GM12878 (cell line): ENCODE data around the gene COL15A1. TPM values are rescaled to one million over a fixed set of nuclear protein-coding genes. Genes with fewer than 3 reads are reported as not detected.
A peak's percentile ranks its signal among the peaks of the same experiment; 100 is the strongest.

ENCODE experiments used
- ATAC-seq: fragments of 200-7000 bp; cut with Tn5 transposase; 3 replicates; pipeline ENCODE4 v1.9.1; 2020; ENCODE audit warnings: mild to moderate bottlenecking, moderate library complexity
- BruUV-seq: library from RNA; stranded (reverse); fragments of 400-500 nt; replicated peaks from 2 replicates; lab custom pipeline; 2021; lab: Mats Ljungman, UMichigan
- CTCF ChIA-PET: fragments of 300-600 bp; sonication (Branson Sonifier 250); formaldehyde crosslinking; extraction: SDS; loops from one replicate; lab custom pipeline; 2021; ENCODE audit warnings: inconsistent platforms; lab: Yijun Ruan, JAX
- POLR2A ChIA-PET: fragments of 350-600 bp; formaldehyde crosslinking; extraction: SDS; loops from one replicate; lab custom pipeline; 2021; ENCODE audit warnings: inconsistent platforms; lab: Charles Lee
- RAD21 ChIA-PET: fragments of 300-600 bp; sonication (Branson Sonifier 250); formaldehyde crosslinking; loops from one replicate; lab custom pipeline; 2023; ENCODE audit warnings: antibody characterized with exemption; ENCODE audit not compliant: unreplicated experiment; lab: Charles Lee
- SMC1A ChIA-PET: fragments of 300-600 bp; sonication (Branson Sonifier 250); formaldehyde crosslinking; loops from one replicate; lab custom pipeline; 2023; ENCODE audit not compliant: unreplicated experiment, uncharacterized antibody; lab: Charles Lee
- DNase-seq: peaks from one replicate; pipeline ENCODE4 v3.0.0-alpha.2; 2011; ENCODE audit warnings: low read depth, low spot score
- FAIRE-seq: peaks from 3 replicates; lab custom pipeline; 2011; peaks lifted over from hg19 to GRCh38; lab: Jason Lieb, UNC
- H2AFZ ChIP-seq: 2 replicates; pipeline ENCODE4 v1.6.0; 2011; ENCODE audit warnings: low read depth, low read length, control low read depth; ENCODE audit not compliant: control insufficient read depth
- H3K27ac ChIP-seq: 2 replicates; pipeline ENCODE4 v1.5.1; 2011; ENCODE audit warnings: control low read depth; ENCODE audit not compliant: control insufficient read depth, insufficient read depth
- H3K27me3 ChIP-seq, 2 experiments: replicated peaks in 1 of 2; 2 replicates each; pipeline versions ENCODE4 v1.6.0 to v1.6.1; 2011; ENCODE audit warnings: low read length in 1 of 2; ENCODE audit not compliant: control insufficient read depth in 2 of 2, insufficient read depth in 2 of 2
- H3K36me3 ChIP-seq, 2 experiments: 2 replicates each; pipeline ENCODE4 v1.5.1; 2011; ENCODE audit warnings: low read length in 1 of 2; ENCODE audit not compliant: control insufficient read depth in 2 of 2, insufficient read depth in 2 of 2
- H3K4me1 ChIP-seq: 2 replicates; pipeline ENCODE4 v1.6.1; 2011; ENCODE audit warnings: mild to moderate bottlenecking, low read length, moderate library complexity, mixed read lengths; ENCODE audit not compliant: control insufficient read depth, insufficient read depth
- H3K4me2 ChIP-seq: 2 replicates; pipeline ENCODE4 v1.6.0; 2011; ENCODE audit warnings: control low read depth; ENCODE audit not compliant: control insufficient read depth, insufficient read depth
- H3K4me3 ChIP-seq: fragments of 200-600 bp; sonication (generic); 2 replicates; pipeline ENCODE4 v1.5.1; 2016
- H3K79me2 ChIP-seq: 2 replicates; pipeline ENCODE4 v1.6.0; 2011; ENCODE audit warnings: low read length; ENCODE audit not compliant: control insufficient read depth, insufficient read depth
- H3K9ac ChIP-seq: 2 replicates; pipeline ENCODE4 v1.8.0; 2011; ENCODE audit warnings: low read length, control low read depth, mixed read lengths; ENCODE audit not compliant: control insufficient read depth, insufficient read depth
- H3K9me3 ChIP-seq: replicated peaks from 3 replicates; pipeline ENCODE4 v1.5.1; 2011; ENCODE audit warnings: mild to moderate bottlenecking, low read length; ENCODE audit not compliant: control insufficient read depth, insufficient read depth
- H4K20me1 ChIP-seq: 2 replicates; pipeline ENCODE4 v1.6.0; 2011; ENCODE audit not compliant: control insufficient read depth, insufficient read depth
- ASH2L ChIP-seq: fragments of 300-600, 200-600 bp; sonication (generic); IDR thresholded peaks from 2 replicates; pipeline ENCODE4 v1.6.1; 2017; ENCODE audit warnings: low read depth, mild to moderate bottlenecking, borderline replicate concordance
- BCL11A ChIP-seq: IDR thresholded peaks from 2 replicates; pipeline ENCODE4 v1.6.1; 2011; ENCODE audit warnings: low read depth, low read length
- EED ChIP-seq: sonication (generic); IDR thresholded peaks from 2 replicates; pipeline ENCODE4 v1.6.1; 2016; ENCODE audit warnings: antibody characterized with exemption, low read depth
- JUND ChIP-seq: IDR thresholded peaks from 2 replicates; pipeline ENCODE4 v1.6.1; 2012; ENCODE audit warnings: low read depth, mild to moderate bottlenecking, low read length, improper control_type of control experiment, moderate library complexity
- LARP7 ChIP-seq: fragments of 450-650 bp; IDR thresholded peaks from 2 replicates; pipeline ENCODE4 v1.6.1; 2017; ENCODE audit warnings: mild to moderate bottlenecking
- MTA2 ChIP-seq: fragments of 450-650 bp; IDR thresholded peaks from 2 replicates; pipeline ENCODE4 v1.6.1; 2016; ENCODE audit warnings: low read depth, mild to moderate bottlenecking, moderate library complexity
- MYB ChIP-seq: fragments of 150-350 bp; IDR thresholded peaks from 2 replicates; pipeline ENCODE4 v1.6.1; 2014; ENCODE audit warnings: mild to moderate bottlenecking, low read depth, low read length, borderline replicate concordance
- POU2F2 ChIP-seq: IDR thresholded peaks from 3 replicates; pipeline ENCODE4 v1.6.1; 2011; ENCODE audit warnings: low read depth, mild to moderate bottlenecking, low read length, borderline replicate concordance
- TAF1 ChIP-seq: IDR thresholded peaks from 2 replicates; pipeline ENCODE4 v1.6.1; 2011; ENCODE audit warnings: mild to moderate bottlenecking, low read depth, low read length, borderline replicate concordance
- TBL1XR1 ChIP-seq: IDR thresholded peaks from 2 replicates; pipeline ENCODE4 v1.6.1; 2012; ENCODE audit warnings: low read depth, low read length, improper control_type of control experiment
- TCF3 ChIP-seq: IDR thresholded peaks from 2 replicates; pipeline ENCODE4 v1.6.1; 2012; ENCODE audit warnings: low read depth, mild to moderate bottlenecking, low read length, borderline replicate concordance; ENCODE audit not compliant: insufficient read depth
- ZBED1 ChIP-seq: IDR thresholded peaks from 2 replicates; pipeline ENCODE4 v1.6.1; 2016; ENCODE audit warnings: borderline replicate concordance
- ZZZ3 ChIP-seq: IDR thresholded peaks from 2 replicates; pipeline ENCODE4 v1.6.1; 2011; ENCODE audit warnings: low read depth; ENCODE audit not compliant: control insufficient read depth, insufficient read length
- WGBS: methylation state at CpG from one replicate; pipeline ENCODE4 v1.1.6; 2016; ENCODE audit warnings: low lambda C conversion rate; ENCODE audit not compliant: insufficient replicate concordance, insufficient coverage; ENCODE audit errors: missing lambda C conversion rate; 5-methylcytosine and 5-hydroxymethylcytosine counted together
- in situ Hi-C: fragments of 300-500 bp; cut with MboI; formaldehyde crosslinking; loops from 9 replicates; pipeline ENCODE4 v1.14.3; 2018; ENCODE audit warnings: mixed read lengths
- intact Hi-C: fragments of 100-400 bp; cut with micrococcal nuclease; formaldehyde crosslinking; loops from one replicate; pipeline ENCODE4 v1.14.2; 2022; ENCODE audit not compliant: unreplicated experiment
- polyA plus RNA-seq, 11 experiments: library from polyadenylated mRNA; depleted of rRNA in 4 of 11; unstranded in 6 of 11; stranded (reverse) in 5 of 11; fragments of >200 nt; fragmentation: Nextera tagmentation in 4 of 11; fragmentation: Illumina TruSeq in 1 of 11; extraction: Ambion mirVana in 4 of 11; extraction: Trizol in 1 of 11; gene quantifications; 1 replicate in 1 of 11; 2 replicates in 10 of 11; pipeline versions ENCODE4 v1.2.1 to v1.2.3, GENCODE V29; 2011 to 2016; ENCODE audit warnings: inconsistent platforms in 2 of 11, missing spikeins in 2 of 11, low read depth in 1 of 11
- total RNA-seq, 4 experiments: library from RNA; depleted of rRNA in 3 of 4; stranded (reverse); fragments of >200 nt in 3 of 4; fragmentation: Illumina TruSeq in 1 of 4; extraction: Trizol in 1 of 4; gene quantifications; 2 replicates each; pipeline versions ENCODE4 v1.2.1 to v1.2.3, GENCODE V29; 2013 to 2021
- TF ChIP-seq, protein P1 (sequence below): fragments of 450-650 bp; IDR thresholded peaks from 2 replicates; pipeline ENCODE4 v1.6.1; 2017; ENCODE audit warnings: mild to moderate bottlenecking, low read depth, inconsistent platforms; ENCODE audit not compliant: poor library complexity, severe bottlenecking
- TF ChIP-seq, protein P2 (sequence below): fragments of 450-650 bp; IDR thresholded peaks from 2 replicates; pipeline ENCODE4 v1.6.1; 2016; ENCODE audit warnings: mild to moderate bottlenecking
- TF ChIP-seq, protein P3 (sequence below): fragments of 150-350 bp; IDR thresholded peaks from 2 replicates; pipeline ENCODE4 v1.6.1; 2014; ENCODE audit warnings: mild to moderate bottlenecking, low read depth, low read length

COL15A1 gene
- total and polyA plus RNA-seq, 10 of the 15 experiments (the other 5 are each of a cell fraction or from before 2014, with no cell fraction given): 0.01 to 0.28 (median 0.06) TPM; not detected in 2

DNA sequence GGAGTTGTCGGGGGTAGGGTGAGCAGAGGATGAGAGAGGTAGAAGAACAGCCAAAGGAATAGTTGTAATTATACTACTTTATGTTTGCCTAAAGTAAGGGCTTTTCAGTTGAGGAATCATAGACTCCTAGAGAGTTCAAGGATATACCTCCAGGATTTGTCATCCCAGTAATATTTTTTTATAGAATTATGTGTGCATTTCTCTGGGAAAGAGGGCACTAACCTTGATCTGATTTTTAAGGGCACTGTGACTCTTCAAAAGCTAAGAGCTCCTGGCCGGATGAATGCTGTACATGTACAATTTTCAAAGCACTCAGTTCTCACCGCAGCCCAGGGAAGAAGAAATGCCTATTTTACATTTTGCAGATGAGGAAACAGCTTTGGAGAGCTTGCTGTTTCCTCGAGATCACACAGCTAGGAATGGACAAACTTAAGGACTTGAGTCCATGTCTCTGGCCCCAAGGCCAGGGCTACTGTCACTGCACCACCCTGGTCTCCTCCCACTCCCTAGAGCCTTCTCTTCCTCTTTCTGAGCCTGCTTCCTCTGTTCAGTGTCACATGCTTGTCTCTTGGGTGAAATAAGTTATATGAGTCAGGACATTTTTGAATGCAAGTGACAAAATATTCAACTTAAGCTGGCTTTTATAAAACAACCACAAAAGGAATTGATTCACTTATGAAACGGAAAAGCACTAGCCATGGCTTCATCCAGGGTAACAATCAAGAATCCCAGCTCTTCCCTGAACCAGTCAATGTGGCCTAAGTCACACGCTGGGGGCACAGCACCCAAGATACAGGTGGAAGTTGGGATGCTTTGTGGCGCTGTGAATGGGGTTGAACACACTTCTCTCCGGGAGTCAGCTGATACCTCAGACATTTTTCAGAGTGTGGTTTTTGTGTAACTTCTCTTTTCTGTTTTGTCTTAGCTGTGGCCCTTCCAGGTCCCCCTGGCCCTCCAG, 115.5 kb downstream of the COL15A1 start:
- ChIA-PET RAD21 (interaction anchor here (0.6 to 3.7 kb wide), 5 partner anchors 43 to 81 kb away, joined by 3 to 17 read pairs (median 3); partner anchors contain the start of gene TGFBR1), POLR2A (interaction anchor here (0.6 to 2.2 kb wide), 4 partner anchors 46 to 164 kb away, joined by 3 to 8 read pairs (median 3); partner anchors contain the start of gene TGFBR1), SMC1A (interaction anchor here (0.6 to 3.1 kb wide), 9 partner anchors 26 to 82 kb away, joined by 3 to 24 read pairs (median 5); no protein-coding TSS in a partner anchor), CTCF (interaction anchor here (0.6 to 1.9 kb wide), 8 partner anchors 16 to 104 kb away, joined by 3 to 5 read pairs (median 4); no protein-coding TSS in a partner anchor)
- no peaks in the 10 kb centered on the region for H3K27me3 ChIP-seq
- in situ Hi-C loops (no loop called here), intact Hi-C loops (loop anchor here (5.0 kb wide), 2 partner anchors 48 to 73 kb away; partner anchors contain the start of gene TGFBR1)
- H3K79me2 ChIP-seq: no peaks in the 10 kb centered on the region
- no peaks in the 10 kb centered on the region for H3K36me3 ChIP-seq
- BruUV-seq: no TSS peak
- ATAC-seq (peak; percentile 86), FAIRE-seq (no peak), DNase-seq (peak; percentile 40)
- H3K4me2 ChIP-seq: peak overlapping the region; percentile 64
- peak overlapping the region; percentile 68 for H2AFZ ChIP-seq
- H3K9me3 ChIP-seq: no peaks in the 10 kb centered on the region; the same call in 2 of the 3 replicates
- H3K27ac ChIP-seq: peak overlapping the region; percentile 24; the same call in 1 of the 2 replicates
- H4K20me1 ChIP-seq: no peaks in the 10 kb centered on the region
- WGBS: 27% methylated on average over 8 of the region's 8 CpGs
- 0 out of 2 replicates have a peak overlapping the region, but pooled peaks have one; percentile 7 for H3K9ac ChIP-seq
- peaks cover 27% of the 10 kb centered on the region for H3K4me1 ChIP-seq
- H3K4me3 ChIP-seq: no peak overlapping the region
- TF ChIP-seq, protein P1, sequence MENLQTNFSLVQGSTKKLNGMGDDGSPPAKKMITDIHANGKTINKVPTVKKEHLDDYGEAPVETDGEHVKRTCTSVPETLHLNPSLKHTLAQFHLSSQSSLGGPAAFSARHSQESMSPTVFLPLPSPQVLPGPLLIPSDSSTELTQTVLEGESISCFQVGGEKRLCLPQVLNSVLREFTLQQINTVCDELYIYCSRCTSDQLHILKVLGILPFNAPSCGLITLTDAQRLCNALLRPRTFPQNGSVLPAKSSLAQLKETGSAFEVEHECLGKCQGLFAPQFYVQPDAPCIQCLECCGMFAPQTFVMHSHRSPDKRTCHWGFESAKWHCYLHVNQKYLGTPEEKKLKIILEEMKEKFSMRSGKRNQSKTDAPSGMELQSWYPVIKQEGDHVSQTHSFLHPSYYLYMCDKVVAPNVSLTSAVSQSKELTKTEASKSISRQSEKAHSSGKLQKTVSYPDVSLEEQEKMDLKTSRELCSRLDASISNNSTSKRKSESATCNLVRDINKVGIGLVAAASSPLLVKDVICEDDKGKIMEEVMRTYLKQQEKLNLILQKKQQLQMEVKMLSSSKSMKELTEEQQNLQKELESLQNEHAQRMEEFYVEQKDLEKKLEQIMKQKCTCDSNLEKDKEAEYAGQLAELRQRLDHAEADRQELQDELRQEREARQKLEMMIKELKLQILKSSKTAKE: no peak
- TF ChIP-seq ZZZ3: no peak
- no peak for TF ChIP-seq MYB
- TF ChIP-seq POU2F2: no peak
- no peak for TF ChIP-seq TBL1XR1
- TF ChIP-seq LARP7: no peak
- no peak for TF ChIP-seq ASH2L
- no peak for TF ChIP-seq MTA2
- TF ChIP-seq, protein P2, sequence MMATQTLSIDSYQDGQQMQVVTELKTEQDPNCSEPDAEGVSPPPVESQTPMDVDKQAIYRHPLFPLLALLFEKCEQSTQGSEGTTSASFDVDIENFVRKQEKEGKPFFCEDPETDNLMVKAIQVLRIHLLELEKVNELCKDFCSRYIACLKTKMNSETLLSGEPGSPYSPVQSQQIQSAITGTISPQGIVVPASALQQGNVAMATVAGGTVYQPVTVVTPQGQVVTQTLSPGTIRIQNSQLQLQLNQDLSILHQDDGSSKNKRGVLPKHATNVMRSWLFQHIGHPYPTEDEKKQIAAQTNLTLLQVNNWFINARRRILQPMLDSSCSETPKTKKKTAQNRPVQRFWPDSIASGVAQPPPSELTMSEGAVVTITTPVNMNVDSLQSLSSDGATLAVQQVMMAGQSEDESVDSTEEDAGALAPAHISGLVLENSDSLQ: no peak
- no peak for TF ChIP-seq TAF1
- TF ChIP-seq ZBED1: no peak
- TF ChIP-seq EED: no peak
- TF ChIP-seq, protein P3, sequence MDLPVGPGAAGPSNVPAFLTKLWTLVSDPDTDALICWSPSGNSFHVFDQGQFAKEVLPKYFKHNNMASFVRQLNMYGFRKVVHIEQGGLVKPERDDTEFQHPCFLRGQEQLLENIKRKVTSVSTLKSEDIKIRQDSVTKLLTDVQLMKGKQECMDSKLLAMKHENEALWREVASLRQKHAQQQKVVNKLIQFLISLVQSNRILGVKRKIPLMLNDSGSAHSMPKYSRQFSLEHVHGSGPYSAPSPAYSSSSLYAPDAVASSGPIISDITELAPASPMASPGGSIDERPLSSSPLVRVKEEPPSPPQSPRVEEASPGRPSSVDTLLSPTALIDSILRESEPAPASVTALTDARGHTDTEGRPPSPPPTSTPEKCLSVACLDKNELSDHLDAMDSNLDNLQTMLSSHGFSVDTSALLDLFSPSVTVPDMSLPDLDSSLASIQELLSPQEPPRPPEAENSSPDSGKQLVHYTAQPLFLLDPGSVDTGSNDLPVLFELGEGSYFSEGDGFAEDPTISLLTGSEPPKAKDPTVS: no peak
- no peak for TF ChIP-seq TCF3
- no peak for TF ChIP-seq JUND
- TF ChIP-seq BCL11A: no peak
